IPS DF 4.7 (cell line): Measurements from ENCODE around the gene CSK.

Experiments used
- DNase-seq: peaks from one replicate; pipeline ENCODE4 v3.0.0-alpha.2; 2013; ENCODE audit warnings: low spot score; ENCODE audit errors: extremely low read depth

The CSK gene

GRCh38 chr15:74801311-74801997 lies 19.6 kb downstream of the CSK start:
- DNase-seq, result no peak

DNA sequence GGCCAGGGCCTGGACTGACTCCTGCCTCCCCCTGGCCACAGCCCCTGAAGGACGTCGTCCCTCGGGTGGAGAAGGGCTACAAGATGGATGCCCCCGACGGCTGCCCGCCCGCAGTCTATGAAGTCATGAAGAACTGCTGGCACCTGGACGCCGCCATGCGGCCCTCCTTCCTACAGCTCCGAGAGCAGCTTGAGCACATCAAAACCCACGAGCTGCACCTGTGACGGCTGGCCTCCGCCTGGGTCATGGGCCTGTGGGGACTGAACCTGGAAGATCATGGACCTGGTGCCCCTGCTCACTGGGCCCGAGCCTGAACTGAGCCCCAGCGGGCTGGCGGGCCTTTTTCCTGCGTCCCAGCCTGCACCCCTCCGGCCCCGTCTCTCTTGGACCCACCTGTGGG lies 20.4 kb downstream of the CSK start:
- no peak for DNase-seq

- DNase-seq, result no peak
These were observed 21.1 kb downstream of the CSK start for GRCh38 chr15:74802862-74803447.

DNA sequence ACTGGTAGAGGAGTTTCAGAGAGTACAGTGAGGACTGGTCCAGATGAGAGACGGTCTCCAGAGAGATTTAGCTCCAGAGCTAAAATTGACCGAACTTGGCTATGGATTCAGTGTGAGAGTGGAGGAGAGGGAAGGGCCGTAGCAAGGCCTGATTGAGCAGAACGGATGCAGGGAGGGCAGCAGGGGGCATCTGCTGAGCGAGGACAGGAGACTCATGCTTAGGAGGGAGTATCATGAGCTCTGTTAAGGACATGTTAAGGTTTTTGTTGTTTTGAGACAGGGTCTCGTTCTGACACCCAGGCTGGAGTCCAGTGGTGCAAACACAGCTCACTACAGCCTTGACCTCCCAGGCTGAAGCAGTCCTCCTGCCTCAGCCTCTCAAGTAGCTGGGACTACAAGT lies 23.1 kb downstream of the CSK start:
- no peak for DNase-seq

GRCh38 chr15:74807282-74807681 lies 25.4 kb downstream of the CSK start:
- no peak for DNase-seq

- no peak for DNase-seq
These were observed 26.4 kb downstream of the CSK start for GRCh38 chr15:74808078-74808839.

DNA sequence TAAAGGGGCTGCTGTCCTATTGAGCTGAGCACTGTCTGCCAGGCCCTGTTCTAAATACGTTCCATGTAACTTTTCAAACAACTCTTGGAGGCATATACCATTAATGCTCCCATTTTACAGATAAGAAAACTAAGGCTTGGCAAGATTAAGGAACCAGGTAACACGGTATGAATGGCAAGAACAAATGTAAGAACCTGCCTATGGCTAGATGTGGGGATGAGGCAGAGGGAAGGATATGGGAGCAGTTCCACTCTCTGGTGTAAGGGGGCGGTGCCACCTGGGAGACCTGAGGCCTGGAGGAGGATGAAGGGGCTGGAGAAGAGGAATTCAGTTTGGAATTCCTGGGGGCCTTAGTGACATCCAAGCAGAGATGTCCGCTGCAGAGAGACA lies 27.0 kb downstream of the CSK start:
- DNase-seq, result no peak

GRCh38 chr15:74809242-74809641 lies 27.4 kb downstream of the CSK start:
- no peak for DNase-seq

GRCh38 chr15:74809956-74810355 lies 28.1 kb downstream of the CSK start:
- no peak for DNase-seq

GRCh38 chr15:74812533-74812932 lies 30.7 kb downstream of the CSK start, which contains the start of gene LMAN1L:
LMAN1L (plus strand) TSS chr15:74812835; CDS start chr15:74812855, 20 bp downstream.
- DNase-seq, result no peak

GRCh38 chr15:74815121-74815934 lies 33.4 kb downstream of the CSK start:
- DNase-seq, result no peak

- DNase-seq, result no peak
These were observed 34.1 kb downstream of the CSK start for GRCh38 chr15:74815961-74816360.

DNA sequence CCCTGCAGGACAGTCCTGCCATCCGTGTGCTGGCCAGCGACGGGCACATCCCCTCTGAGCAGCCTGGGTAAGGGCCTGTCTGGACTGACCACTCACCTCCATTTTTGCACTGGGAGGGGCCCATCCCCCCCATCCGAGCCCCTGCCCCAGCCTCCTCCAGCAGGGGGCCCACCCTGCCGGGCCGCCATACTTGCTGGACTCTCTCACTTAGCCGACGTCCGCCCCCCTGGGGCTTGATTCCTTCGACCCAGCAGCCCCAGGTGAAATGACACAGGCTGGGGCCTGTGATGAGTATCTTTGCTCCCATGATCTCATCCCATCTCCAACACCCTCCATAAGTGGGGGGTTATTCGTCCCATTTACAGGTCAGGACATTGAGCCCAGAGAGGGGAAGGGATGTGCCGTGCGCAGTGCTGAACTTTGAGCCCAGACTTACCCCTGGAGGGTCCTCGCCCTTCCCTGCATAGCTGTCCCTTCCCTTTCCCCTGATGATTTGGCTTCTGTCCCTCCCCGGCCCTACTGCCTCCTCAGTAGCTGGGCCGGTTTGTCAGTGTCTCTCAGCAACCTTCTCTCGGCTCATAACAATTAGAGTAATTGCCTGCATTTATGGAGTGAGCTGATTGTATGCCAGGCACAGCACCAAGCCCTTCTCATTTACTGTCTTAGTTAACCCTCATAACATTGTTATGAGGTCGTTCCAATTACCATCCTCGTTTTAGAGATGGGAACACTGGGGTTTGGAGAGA lies 34.9 kb downstream of the CSK start:
- no peak for DNase-seq

DNA sequence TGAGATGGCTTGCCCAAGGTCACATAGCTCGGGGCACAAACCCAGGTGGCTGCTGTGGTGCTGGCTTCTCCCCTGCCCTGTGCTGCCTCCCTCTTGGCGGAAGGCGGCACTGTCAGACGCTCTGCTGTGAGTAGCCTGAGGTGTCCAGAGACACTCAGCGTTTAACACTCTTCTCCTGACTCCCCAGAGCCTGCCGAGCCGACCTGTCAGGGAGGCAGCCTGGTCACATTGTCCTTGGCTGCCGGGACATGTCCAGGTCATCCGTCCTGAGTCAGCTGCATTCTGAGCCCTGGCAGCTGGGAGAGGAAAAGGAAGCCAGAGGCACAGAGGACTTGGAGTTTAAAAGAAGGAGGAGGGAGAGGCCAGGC lies 35.5 kb downstream of the CSK start:
- no peak for DNase-seq

- DNase-seq, result no peak
These were observed 38.2 kb downstream of the CSK start for GRCh38 chr15:74820056-74820455.

DNA sequence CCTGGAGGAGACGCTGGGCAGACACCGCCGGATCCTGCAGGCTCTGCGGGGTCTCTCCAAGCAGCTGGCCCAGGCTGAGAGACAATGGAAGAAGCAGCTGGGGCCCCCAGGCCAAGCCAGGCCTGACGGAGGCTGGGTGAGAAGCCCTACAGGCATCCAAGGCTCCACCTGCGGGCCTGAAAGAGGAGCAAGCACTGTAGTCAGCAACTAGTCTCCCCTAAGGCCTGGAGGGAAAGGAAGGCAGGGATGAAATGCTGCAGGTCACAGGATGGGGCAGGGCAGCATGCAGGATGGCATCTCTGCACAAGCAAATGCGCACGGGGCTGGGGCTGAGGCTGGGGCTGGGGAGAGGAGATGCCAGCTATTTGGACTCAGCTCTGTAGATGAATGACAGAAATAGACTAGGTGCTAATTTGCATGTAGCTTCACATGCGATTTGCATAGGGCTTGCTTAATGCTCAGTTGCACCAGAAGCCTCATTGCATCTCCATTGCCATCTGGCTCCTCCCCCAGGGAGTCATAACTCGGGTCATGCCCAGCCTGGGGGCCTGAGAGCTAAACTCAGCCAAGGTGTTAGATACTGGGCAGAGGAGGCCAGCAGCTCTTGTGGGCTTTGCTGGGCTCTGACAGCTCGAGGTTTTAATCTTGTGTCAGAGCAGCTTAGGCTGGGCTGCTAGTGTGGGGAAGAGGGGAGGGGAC lies 39.4 kb downstream of the CSK start:
- no peak for DNase-seq

DNA sequence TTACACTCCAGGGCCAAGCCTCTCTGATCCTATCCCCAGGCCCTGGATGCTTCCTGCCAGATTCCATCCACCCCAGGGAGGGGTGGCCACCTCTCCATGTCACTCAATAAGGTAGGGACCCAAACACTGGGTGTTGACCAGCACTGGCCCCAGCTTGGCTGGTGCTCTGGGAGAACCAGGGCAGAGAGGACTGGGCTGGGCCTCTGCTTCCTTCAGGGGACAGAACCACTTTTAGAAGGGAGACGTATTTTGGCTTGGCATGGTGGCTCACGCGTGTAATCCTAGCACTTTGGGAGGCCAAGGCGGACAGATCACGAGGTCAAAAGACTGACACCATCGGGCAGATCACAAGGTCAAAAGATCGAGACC lies 39.9 kb downstream of the CSK start:
- DNase-seq, result no peak

- no peak for DNase-seq
These were observed 40.4 kb downstream of the CSK start for GRCh38 chr15:74822233-74822632.

- no peak for DNase-seq
These were observed 41.4 kb downstream of the CSK start for GRCh38 chr15:74823324-74823723.

DNA sequence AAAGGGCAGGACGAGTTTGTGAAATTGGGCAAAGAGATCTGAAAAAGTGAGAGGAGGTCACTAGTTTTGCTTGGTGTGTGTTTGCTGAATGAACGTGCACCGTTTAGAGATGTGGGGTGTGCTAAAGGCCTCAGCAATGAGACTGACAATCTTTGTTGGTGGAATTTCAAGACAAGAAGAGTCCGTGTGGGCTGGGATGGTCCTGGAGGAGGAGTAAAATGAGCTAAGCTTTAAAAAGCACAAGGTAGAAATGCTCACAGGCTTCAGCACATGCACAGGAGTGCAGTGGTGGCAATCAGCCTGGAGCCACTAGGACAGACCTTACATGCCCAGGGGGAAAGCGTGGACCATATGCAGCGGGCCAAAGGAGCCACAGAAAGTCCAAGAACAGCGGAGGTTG lies 43.1 kb downstream of the CSK start:
- no peak for DNase-seq

GRCh38 chr15:74825866-74826265 lies 44.0 kb downstream of the CSK start:
- DNase-seq, result no peak
